22Rv1 (cell line): ENCODE measurements around the gene RAI1.

Experiments used
- ZFX ChIP-seq: fragments of 450-650 bp; IDR thresholded peaks from 2 replicates; pipeline ENCODE4 v1.6.1; 2017; ENCODE audit warnings: antibody characterized with exemption, borderline replicate concordance
- TF ChIP-seq, protein P1 (sequence below): fragments of 450-650 bp; IDR thresholded peaks from 2 replicates; pipeline ENCODE4 v1.5.1; 2017; ENCODE audit warnings: mild to moderate bottlenecking

DNA sequence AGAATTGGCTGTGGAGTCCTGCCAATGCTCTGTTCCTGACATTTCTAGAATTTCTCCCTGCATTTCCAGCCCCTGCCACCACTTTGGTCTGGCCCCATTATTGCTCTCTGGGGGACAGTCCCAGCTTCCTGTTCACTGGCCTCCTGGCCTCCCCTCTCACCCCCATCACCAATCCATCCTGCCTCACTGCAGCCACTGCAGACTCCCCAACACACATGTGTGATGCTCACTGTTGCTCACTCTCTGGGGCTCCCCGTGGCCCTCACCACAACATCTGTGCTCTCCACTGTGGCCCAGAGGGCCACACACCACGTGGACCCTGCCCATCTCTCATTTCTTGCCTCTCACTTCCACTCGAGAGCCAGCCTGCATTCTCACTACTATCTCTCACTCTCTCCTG lies 91.0 kb downstream of the RAI1 start:
- TF ChIP-seq, protein P1, sequence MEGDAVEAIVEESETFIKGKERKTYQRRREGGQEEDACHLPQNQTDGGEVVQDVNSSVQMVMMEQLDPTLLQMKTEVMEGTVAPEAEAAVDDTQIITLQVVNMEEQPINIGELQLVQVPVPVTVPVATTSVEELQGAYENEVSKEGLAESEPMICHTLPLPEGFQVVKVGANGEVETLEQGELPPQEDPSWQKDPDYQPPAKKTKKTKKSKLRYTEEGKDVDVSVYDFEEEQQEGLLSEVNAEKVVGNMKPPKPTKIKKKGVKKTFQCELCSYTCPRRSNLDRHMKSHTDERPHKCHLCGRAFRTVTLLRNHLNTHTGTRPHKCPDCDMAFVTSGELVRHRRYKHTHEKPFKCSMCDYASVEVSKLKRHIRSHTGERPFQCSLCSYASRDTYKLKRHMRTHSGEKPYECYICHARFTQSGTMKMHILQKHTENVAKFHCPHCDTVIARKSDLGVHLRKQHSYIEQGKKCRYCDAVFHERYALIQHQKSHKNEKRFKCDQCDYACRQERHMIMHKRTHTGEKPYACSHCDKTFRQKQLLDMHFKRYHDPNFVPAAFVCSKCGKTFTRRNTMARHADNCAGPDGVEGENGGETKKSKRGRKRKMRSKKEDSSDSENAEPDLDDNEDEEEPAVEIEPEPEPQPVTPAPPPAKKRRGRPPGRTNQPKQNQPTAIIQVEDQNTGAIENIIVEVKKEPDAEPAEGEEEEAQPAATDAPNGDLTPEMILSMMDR = no peak
- no peak for TF ChIP-seq ZFX
